OCI-LY7 (cell line): Measurements from ENCODE around the gene FUT7. TPM values are rescaled to one million over a fixed set of nuclear protein-coding genes. Genes with fewer than 3 reads are reported as not detected.

Experiments
- BruUV-seq: library from RNA; stranded (reverse); fragments of 400-500 nt; replicated peaks from 2 replicates; lab custom pipeline; 2021; lab: Mats Ljungman, UMichigan
- CTCF ChIA-PET: fragments of 300-600 bp; sonication (Branson Sonifier 250); formaldehyde crosslinking; loops from one replicate; lab custom pipeline; 2022; ENCODE audit warnings: antibody characterized with exemption; ENCODE audit not compliant: unreplicated experiment; lab: Charles Lee
- POLR2A ChIA-PET: fragments of 300-600 bp; sonication (Branson Sonifier 250); formaldehyde crosslinking; loops from one replicate; lab custom pipeline; 2022; ENCODE audit warnings: antibody characterized with exemption; lab: Charles Lee
- DNase-seq: peaks from one replicate; pipeline ENCODE4 v3.0.0-alpha.2; 2015; ENCODE audit warnings: low spot score
- H2AFZ ChIP-seq: fragments of 200-600 bp; sonication (generic), shearing (Covaris generic); 2 replicates; pipeline ENCODE4 v1.6.1; 2014; ENCODE audit warnings: mild to moderate bottlenecking, antibody characterized with exemption, low read length, moderate library complexity
- H3K27ac ChIP-seq: fragments of 200-600 bp; sonication (generic); 2 replicates; pipeline ENCODE4 v1.5.1; 2014; ENCODE audit warnings: mixed run types, low read depth, mild to moderate bottlenecking, moderate library complexity, low read length, inconsistent platforms; ENCODE audit not compliant: poor library complexity, severe bottlenecking
- H3K36me3 ChIP-seq: fragments of 200-600 bp; sonication (generic); 2 replicates; pipeline ENCODE4 v1.6.1; 2014; ENCODE audit warnings: mild to moderate bottlenecking, antibody characterized with exemption, low read length, moderate library complexity, mixed read lengths; ENCODE audit not compliant: insufficient read depth
- H3K4me1 ChIP-seq: fragments of 200-600 bp; sonication (generic); 2 replicates; pipeline ENCODE4 v1.5.1; 2014; ENCODE audit warnings: mild to moderate bottlenecking, low read length; ENCODE audit not compliant: insufficient read depth, poor library complexity, severe bottlenecking
- H3K4me2 ChIP-seq: fragments of 200-600 bp; sonication (generic); 2 replicates; pipeline ENCODE4 v1.6.1; 2014; ENCODE audit warnings: mild to moderate bottlenecking, low read length
- H3K4me3 ChIP-seq: fragments of 200-600 bp; sonication (generic); 2 replicates; pipeline ENCODE4 v1.5.1; 2014; ENCODE audit warnings: mild to moderate bottlenecking, low read depth, low read length; ENCODE audit not compliant: poor library complexity, severe bottlenecking
- H3K79me2 ChIP-seq: fragments of 200-600 bp; sonication (generic); 2 replicates; pipeline ENCODE4 v1.6.1; 2016; ENCODE audit warnings: low read depth, mild to moderate bottlenecking, low read length, moderate library complexity, mixed read lengths; ENCODE audit not compliant: insufficient read depth
- H3K9me2 ChIP-seq: fragments of 200-600 bp; sonication (generic); 2 replicates; pipeline ENCODE4 v1.6.1; 2016; ENCODE audit warnings: mild to moderate bottlenecking, low read length, mixed read lengths; ENCODE audit not compliant: insufficient read depth
- H3K9me3 ChIP-seq: fragments of 200-600 bp; sonication (generic); 2 replicates; pipeline ENCODE4 v1.6.1; 2014; ENCODE audit warnings: mild to moderate bottlenecking, mixed run types, low read length, mixed read lengths
- H4K20me1 ChIP-seq: fragments of 200-600 bp; sonication (generic); 2 replicates; pipeline ENCODE4 v1.6.1; 2014; ENCODE audit warnings: mild to moderate bottlenecking, antibody characterized with exemption, low read length, moderate library complexity, mixed read lengths; ENCODE audit not compliant: insufficient read depth
- CTCF ChIP-seq: fragments of 200-600 bp; sonication (generic); conservative IDR thresholded peaks from 2 replicates; pipeline ENCODE4 v1.5.1; 2014; ENCODE audit warnings: mild to moderate bottlenecking, antibody characterized with exemption, low read length, moderate library complexity, mixed read lengths
- EZH2phosphoT487 ChIP-seq: fragments of 200-600 bp; sonication (generic); IDR thresholded peaks from 2 replicates; pipeline ENCODE4 v1.6.1; 2018; ENCODE audit warnings: low read depth, borderline replicate concordance, mild to moderate bottlenecking, mixed run types, antibody characterized with exemption, low read length, moderate library complexity, mixed read lengths
- intact Hi-C: fragments of 100-400 bp; cut with micrococcal nuclease; formaldehyde crosslinking; loops from one replicate; pipeline ENCODE4 v1.10.0; 2022; ENCODE audit not compliant: unreplicated experiment
- total RNA-seq, 2 experiments: library from RNA; depleted of rRNA in 1 of 2; stranded (reverse); fragments of >200 nt in 1 of 2; shearing (Covaris generic) in 1 of 2; gene quantifications; 2 replicates each; pipeline ENCODE4 v1.2.3, GENCODE V29; 2014 to 2022

FUT7 gene
- total RNA-seq, 2 experiments from 2014 or later, result 0.21 TPM; not detected in 1

- no peak for DNase-seq
- no peak overlapping the region for H3K4me3 ChIP-seq
- no peaks in the 10 kb centered on the region for H3K9me2 ChIP-seq
- ChIA-PET CTCF (no interaction called here), POLR2A (interaction anchor here (0.6 kb wide), 2 partner anchors 131 to 351 kb away, joined by 3 to 4 read pairs; no protein-coding TSS in a partner anchor)
- no peak overlapping the region for H3K4me2 ChIP-seq
- no peaks in the 10 kb centered on the region for H3K79me2 ChIP-seq
- no peaks in the 10 kb centered on the region for H3K9me3 ChIP-seq
- TF ChIP-seq EZH2phosphoT487, result no peak
- TF ChIP-seq CTCF, result no peak
- H3K36me3 ChIP-seq, result no peaks in the 10 kb centered on the region
- no peak overlapping the region for H2AFZ ChIP-seq
- intact Hi-C loops, result no loop called here
- BruUV-seq, result no TSS peak
- peaks cover 14% of the 10 kb centered on the region for H3K4me1 ChIP-seq
- H4K20me1 ChIP-seq, result no peaks in the 10 kb centered on the region
- no peak overlapping the region for H3K27ac ChIP-seq
Measured at GRCh38 chr9:137019891-137020683, 11.8 kb downstream of the FUT7 start.

- DNase-seq, result no peak
- Histone ChIP-seq H3K9me3 (no peaks in the 10 kb centered on the region), H3K9me2 (no peaks in the 10 kb centered on the region), H3K4me2 (no peak overlapping the region), H3K4me1 (peaks cover 10% of the 10 kb centered on the region), H3K4me3 (no peak overlapping the region), H3K79me2 (no peaks in the 10 kb centered on the region), H3K36me3 (no peaks in the 10 kb centered on the region), H4K20me1 (no peaks in the 10 kb centered on the region), H3K27ac (no peak overlapping the region), H2AFZ (no peak overlapping the region)
- ChIA-PET POLR2A (interaction anchor here (0.6 kb wide), 2 partner anchors 26 to 352 kb away, joined by 3 to 4 read pairs; no protein-coding TSS in a partner anchor), CTCF (no interaction called here)
- TF ChIP-seq EZH2phosphoT487 (no peak), CTCF (no peak)
- no TSS peak for BruUV-seq
- intact Hi-C loops, result no loop called here
Measured at GRCh38 chr9:137018761-137019559, 12.9 kb downstream of the FUT7 start.
